Measurements from ENCODE around the gene OR5AU1. TPM values are rescaled to one million over a fixed set of nuclear protein-coding genes. Genes with fewer than 3 reads are reported as not detected.
A peak's percentile ranks its signal among the peaks of the same experiment; 100 is the strongest.

OR5AU1 gene
- total RNA-seq, 1 experiment from 2014 or later = not detected

GRCh38 chr14:21106176-21106497, 49.7 kb downstream of the OR5AU1 start:
- H3K36me3 ChIP-seq (ENCODE audit: low read depth, low read length) = no peaks in the 10 kb centered on the region
- H3K9ac ChIP-seq (ENCODE audit: low read length) = no peak overlapping the region
- no peaks in the 10 kb centered on the region for H3K9me2 ChIP-seq (replicated peaks; ENCODE audit: low read length)
- no peaks in the 10 kb centered on the region for H3K79me2 ChIP-seq (ENCODE audit: low read length)
- TF ChIP-seq EZH2phosphoT487 (IDR thresholded peaks at IDR 0.05; ENCODE audit: borderline replicate concordance, low read length) (no peak), CTCF (conservative IDR thresholded peaks at IDR 0.05; ENCODE audit: low read depth, low read length) (no peak)
- ATAC-seq = no peak
- H3K9me3 ChIP-seq (ENCODE audit: low read length) = no peaks in the 10 kb centered on the region
- POLR2A ChIA-PET (ENCODE audit: unreplicated experiment) = no interaction called here
- no peaks in the 10 kb centered on the region for H3F3A ChIP-seq (ENCODE audit: low read length, unreplicated experiment)
- BruUV-seq (replicated peaks) = no TSS peak
- H3K4me2 ChIP-seq (ENCODE audit: low read length) = no peak overlapping the region
- intact Hi-C loops (cut with micrococcal nuclease) = no loop called here
- CTCF ChIA-PET = no interaction called here
- no peak for DNase-seq
- peak overlapping the region; percentile 82 for H2AFZ ChIP-seq (ENCODE audit: low read length)
- no peaks in the 10 kb centered on the region for H3K27me3 ChIP-seq (ENCODE audit: low read length)
- no peak overlapping the region for H3K27ac ChIP-seq (ENCODE audit: low read length)
- no peak overlapping the region for H3K4me3 ChIP-seq (ENCODE audit: low read length)
- H3K4me1 ChIP-seq (ENCODE audit: insufficient read depth, low read length) = peaks cover 39% of the 10 kb centered on the region
- no peaks in the 10 kb centered on the region for H4K20me1 ChIP-seq (ENCODE audit: low read length)

- ChIA-PET CTCF (interaction anchor here (1.2 to 2.2 kb wide), 5 partner anchors 13 to 90 kb away, joined by 4 to 34 read pairs (median 8); partner anchors contain the start of gene ARHGEF40), POLR2A (ENCODE audit: unreplicated experiment) (no interaction called here)
- Histone ChIP-seq H3K9me2 (replicated peaks; ENCODE audit: low read length) (no peaks in the 10 kb centered on the region), H3K4me2 (ENCODE audit: low read length) (peak overlapping the region; percentile 85; the same call in 1 of the 2 replicates), H2AFZ (ENCODE audit: low read length) (no peak overlapping the region), H3K36me3 (ENCODE audit: low read depth, low read length) (no peaks in the 10 kb centered on the region), H3K4me3 (ENCODE audit: low read length) (no peak overlapping the region), H3F3A (ENCODE audit: low read length, unreplicated experiment) (no peaks in the 10 kb centered on the region), H3K79me2 (ENCODE audit: low read length) (no peaks in the 10 kb centered on the region), H3K27me3 (ENCODE audit: low read length) (no peaks in the 10 kb centered on the region), H3K4me1 (ENCODE audit: insufficient read depth, low read length) (peaks cover 39% of the 10 kb centered on the region), H4K20me1 (ENCODE audit: low read length) (no peaks in the 10 kb centered on the region), H3K27ac (ENCODE audit: low read length) (no peak overlapping the region), H3K9ac (ENCODE audit: low read length) (no peak overlapping the region), H3K9me3 (ENCODE audit: low read length) (no peaks in the 10 kb centered on the region)
- no peak for DNase-seq
- TF ChIP-seq EZH2 (IDR thresholded peaks at IDR 0.05; ENCODE audit: low read length, unreplicated experiment) (no peak), CTCF (conservative IDR thresholded peaks at IDR 0.05; ENCODE audit: low read depth, low read length) (no peak), EZH2phosphoT487 (IDR thresholded peaks at IDR 0.05; ENCODE audit: borderline replicate concordance, low read length) (no peak)
- intact Hi-C loops (cut with micrococcal nuclease) = no loop called here
- no peak for ATAC-seq
- BruUV-seq (replicated peaks) = no TSS peak
These were observed 50.8 kb downstream of the OR5AU1 start for GRCh38 chr14:21105095-21105494.

Other genes starting within 250 kb of the OR5AU1 start
- not detected in 2 replicates for gene RNASE2, start 200.6 kb downstream of the OR5AU1 start, total RNA-seq (2014; rRNA removed)
- 83.0 and 99.0 TPM in 2 replicates for gene METTL17, start 166.1 kb downstream of the OR5AU1 start, total RNA-seq (2014; rRNA removed)
- gene SLC39A2, start 156.8 kb downstream of the OR5AU1 start, total RNA-seq (2014; rRNA removed) = not detected in 2 replicates
- gene NDRG2, start 131.0 kb downstream of the OR5AU1 start, total RNA-seq (2014; rRNA removed) = 4.0 and 4.7 TPM in 2 replicates
- gene TPPP2, start 125.8 kb downstream of the OR5AU1 start, total RNA-seq (2014; rRNA removed) = not detected in 2 replicates
- gene RNASE13, start 121.3 kb downstream of the OR5AU1 start, total RNA-seq (2014; rRNA removed) = not detected in 2 replicates
- gene RNASE7, start 113.7 kb downstream of the OR5AU1 start, total RNA-seq (2014; rRNA removed) = not detected in 2 replicates
- gene RNASE8, start 98.2 kb downstream of the OR5AU1 start, total RNA-seq (2014; rRNA removed) = not detected in 2 replicates
- gene ARHGEF40, start 85.8 kb downstream of the OR5AU1 start, total RNA-seq (2014; rRNA removed) = 2.7 and 3.9 TPM in 2 replicates
- gene ZNF219, start 57.4 kb downstream of the OR5AU1 start, total RNA-seq (2014; rRNA removed) = 5.7 and 6.0 TPM in 2 replicates
- gene TMEM253, start 55.0 kb downstream of the OR5AU1 start, total RNA-seq (2014; rRNA removed) = not detected in 2 replicates
- gene HNRNPC, start 113.4 kb upstream of the OR5AU1 start, total RNA-seq (2014; rRNA removed) = 682 and 772 TPM in 2 replicates
- 0.33 TPM in 1 of 2 replicates, not detected in the other for gene RPGRIP1, start 124.0 kb upstream of the OR5AU1 start, total RNA-seq (2014; rRNA removed)
- gene SUPT16H, start 228.0 kb upstream of the OR5AU1 start, total RNA-seq (2014; rRNA removed) = 92.6 and 102 TPM in 2 replicates

All from PC-3 (cell line).